Stimulated activated CD4-positive, alpha-beta T cell treated with anti-CD3 and anti-CD28 coated beads, Interleukin-4, amount 100 ng/mL, for 1 hour (primary cell): Measurements from ENCODE around the gene ZNF497.
"Not testable (repeated sequence)": the region's sequence is repeated elsewhere in the genome, so short reads cannot be mapped to it uniquely, and the experiment has no call there.

Experiments
- DNase-seq: peaks from one replicate; pipeline ENCODE4 v3.0.0-alpha.2; 2020

Gene ZNF497

GRCh38 chr19:58362272-58362994 lies at the start of gene ZNF497:
Gene ZNF497 (minus strand): TSS chr19:58362751. CDS start chr19:58357635, 5,116 bp downstream.
- DNase-seq, result peak; percentile 97

DNA sequence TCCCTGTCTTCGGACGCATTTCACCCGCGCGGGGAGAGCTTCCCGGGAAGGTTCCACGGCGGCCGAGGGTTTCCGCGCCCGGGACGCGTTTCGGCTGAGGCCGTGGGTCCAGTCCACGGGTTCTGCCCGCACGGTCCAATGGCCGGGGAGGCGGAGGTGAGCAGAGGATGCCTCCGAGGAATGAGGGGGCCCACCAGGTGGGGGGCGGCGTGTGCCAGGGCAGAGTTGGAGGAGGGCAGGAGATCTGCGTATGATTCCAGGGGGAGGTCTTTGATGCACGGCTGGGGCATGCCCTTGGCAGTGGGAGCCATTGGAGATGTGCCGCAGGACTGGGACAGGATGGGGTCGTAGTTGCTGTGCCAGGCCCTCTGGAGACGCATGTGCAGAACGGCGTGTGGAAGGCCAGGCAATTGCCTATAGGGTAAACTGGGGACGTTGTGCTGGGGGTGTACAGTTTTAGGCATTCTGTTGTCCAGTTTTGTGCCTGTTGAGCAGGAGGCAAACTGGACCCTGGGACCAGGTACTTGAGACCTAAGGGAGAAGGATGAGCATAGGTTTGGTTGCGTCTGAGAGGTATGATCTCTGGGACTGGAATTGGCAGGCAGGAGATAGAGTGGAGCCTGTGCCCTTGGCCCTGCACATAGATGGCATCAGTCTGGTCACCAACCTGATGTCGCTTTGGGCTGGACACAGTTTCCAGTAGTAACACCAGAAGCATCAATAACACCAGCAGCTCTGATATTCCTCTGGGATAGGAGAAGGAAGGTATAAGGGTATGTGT lies 46.6 kb upstream of the ZNF497 start:
- no peak for DNase-seq

DNA sequence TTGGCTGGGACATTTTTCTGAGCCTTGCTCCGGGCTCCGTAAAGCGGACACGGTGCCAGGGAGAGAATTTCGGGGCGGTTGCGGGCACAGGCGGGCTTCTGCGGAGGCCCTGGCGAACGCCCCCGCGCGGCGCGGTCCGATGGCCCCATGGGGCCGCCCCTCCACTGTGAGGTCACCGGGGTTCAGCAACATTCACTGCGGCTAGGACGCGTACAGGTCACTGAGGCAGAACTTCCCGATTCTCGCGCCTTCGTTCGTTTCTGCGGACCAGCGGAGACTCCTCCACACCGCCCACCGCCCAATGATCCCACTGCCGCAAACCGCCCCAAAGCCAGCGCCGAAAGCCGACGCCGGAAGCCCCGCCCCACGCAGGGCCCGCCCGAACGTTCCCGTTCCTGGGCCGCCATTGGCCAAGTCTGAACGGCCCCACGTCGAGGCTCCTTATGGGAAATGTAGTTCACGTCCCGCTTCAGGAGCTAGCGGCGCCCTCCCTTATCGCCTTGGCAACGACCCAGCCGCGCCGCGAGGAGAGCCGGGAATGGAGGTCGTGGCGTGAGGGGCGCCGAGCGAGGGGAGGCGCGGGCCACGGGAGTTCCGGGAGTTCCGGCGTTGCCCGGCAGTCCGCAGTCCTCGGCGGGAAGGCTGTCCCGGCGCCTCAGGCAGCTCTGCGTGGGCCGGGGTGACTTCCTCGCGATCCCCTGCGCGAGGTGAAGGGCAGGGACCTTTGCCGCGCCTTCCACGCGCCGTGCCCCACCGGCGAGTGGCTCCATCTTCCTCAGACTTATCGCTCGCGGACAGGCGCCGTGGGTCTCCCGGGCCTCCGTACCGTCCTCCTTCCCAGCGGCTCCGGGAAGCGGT lies 45.8 kb upstream of the ZNF497 start, which contains the start of gene ZNF584:
Gene ZNF584, plus strand, starts transcription at position 498 of the 858 bp plus-strand sequence. CDS start 499 bp downstream, outside the sequence.
- DNase-seq, result peak; percentile 94

- DNase-seq, result no peak
These were observed 45.2 kb upstream of the ZNF497 start for GRCh38 chr19:58407658-58408151.

DNA sequence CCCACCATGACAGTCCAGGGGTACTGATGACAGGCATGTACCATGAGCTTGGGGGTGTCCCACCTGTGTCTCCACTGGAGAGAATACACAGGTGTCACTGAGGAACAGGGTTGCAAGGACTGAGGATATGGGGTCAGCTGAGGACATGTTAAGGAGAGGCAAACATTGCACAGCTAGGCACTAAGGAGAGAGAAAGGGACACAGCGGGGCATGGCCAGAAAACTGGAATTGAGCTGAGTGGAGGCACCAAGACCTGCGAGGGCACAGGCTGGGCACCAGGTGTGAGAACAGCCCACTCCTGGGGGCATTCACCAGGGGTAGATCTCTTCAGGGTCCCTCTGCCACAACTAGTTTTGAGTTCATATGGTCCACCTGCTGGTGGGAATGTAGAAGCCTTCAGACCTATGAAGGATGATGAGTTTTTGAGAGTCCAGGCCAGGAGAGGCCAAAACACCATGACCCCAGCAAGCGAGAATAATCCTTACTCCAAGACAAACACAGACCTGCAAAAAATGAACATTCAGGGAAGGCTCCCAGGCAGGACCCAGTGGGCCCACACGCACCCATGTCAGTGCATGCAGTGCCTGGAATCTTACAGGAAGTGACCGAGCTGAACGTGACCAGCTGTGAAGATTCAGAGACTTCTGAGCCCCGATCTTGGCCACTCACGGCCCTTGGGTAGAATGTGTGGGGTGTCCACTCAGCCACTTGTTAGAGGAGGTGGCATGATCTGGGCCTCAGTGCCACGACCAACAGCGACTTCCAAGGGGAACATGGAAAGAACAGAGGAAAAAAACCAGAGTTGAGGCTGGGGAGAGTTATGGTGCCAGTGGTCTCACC lies 44.5 kb upstream of the ZNF497 start:
- DNase-seq, result no peak

GRCh38 chr19:58403920-58404478 lies 41.4 kb upstream of the ZNF497 start:
- not testable (repeated sequence) for DNase-seq

GRCh38 chr19:58401840-58402421 lies 39.4 kb upstream of the ZNF497 start:
- no peak for DNase-seq

DNA sequence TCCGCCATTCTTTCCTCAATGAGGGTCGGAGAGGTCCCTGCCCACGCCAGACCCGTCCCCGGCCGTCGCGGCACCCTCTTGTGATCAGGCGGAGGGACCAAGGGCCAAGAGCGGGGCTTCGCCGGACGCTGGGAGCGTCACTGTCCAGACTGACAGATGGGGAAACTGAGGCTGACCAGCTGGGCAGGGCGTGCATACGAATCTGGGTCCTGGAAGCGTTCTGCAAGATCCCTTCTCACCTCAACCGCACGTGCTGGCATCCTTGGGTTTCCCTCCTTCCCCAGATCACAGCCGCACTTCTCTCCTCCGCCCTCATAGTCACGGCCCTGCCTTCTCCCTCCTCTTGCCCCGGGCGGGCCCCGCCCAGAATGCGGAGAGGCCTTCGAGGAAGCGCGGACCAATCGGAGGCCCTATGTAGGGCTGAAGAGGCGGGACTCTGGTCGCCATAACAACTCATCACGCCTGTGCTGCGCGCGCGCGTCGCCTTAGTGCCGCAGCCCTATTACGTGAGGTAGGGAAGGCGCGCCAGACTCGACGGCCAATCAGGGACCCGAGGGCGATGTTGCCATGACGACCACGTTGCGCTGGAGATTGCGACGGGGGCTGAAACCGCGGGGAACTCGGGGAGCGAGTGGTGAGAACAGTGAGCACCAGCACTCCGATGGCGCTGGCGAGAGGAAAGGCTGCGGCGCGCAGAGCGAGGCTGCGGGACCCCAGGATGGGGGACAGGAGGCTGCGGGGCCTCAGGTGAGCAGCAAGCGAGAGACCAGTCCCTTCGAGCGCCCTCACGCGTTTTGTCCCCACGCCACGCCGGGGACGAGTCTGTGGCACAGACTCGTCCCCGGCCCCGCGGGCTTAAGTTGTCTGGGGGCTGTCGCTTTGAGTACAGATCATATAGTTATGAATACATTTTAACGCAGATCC lies 38.6 kb upstream of the ZNF497 start:
- DNase-seq, result peak; percentile 99

DNA sequence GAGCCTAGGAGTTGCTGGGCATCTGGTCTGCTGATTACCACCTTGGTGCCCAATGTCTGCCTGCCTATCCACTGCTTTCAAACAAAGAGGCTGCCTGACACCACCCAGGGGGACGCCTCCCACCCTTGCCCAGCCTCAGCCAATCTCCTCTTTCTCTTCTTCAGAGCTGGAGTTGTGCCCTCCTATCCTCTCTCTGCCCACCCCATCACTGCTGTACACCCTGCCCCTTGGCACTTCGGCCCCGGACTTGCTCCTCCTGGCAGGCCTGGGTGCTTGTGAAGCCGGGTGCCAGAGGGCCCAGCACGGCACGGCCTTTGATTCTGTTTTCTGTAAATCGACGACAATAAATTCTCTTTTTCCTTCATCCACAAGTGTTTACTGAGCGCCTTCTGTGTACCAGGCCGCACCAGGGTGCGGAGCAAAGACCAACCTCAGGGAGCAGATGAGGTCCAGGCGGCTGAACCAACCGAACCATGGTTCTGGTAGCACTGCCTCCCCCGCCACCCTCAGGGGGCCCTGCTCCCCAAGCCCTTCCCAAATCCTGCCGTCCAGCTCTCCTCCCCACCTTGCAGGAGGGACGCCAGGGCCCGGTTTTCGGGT lies 37.9 kb upstream of the ZNF497 start:
- no peak for DNase-seq

- DNase-seq, result no peak
These were observed 37.4 kb upstream of the ZNF497 start for GRCh38 chr19:58399903-58400302.

GRCh38 chr19:58398545-58398944 lies 36.0 kb upstream of the ZNF497 start:
- no peak for DNase-seq

DNA sequence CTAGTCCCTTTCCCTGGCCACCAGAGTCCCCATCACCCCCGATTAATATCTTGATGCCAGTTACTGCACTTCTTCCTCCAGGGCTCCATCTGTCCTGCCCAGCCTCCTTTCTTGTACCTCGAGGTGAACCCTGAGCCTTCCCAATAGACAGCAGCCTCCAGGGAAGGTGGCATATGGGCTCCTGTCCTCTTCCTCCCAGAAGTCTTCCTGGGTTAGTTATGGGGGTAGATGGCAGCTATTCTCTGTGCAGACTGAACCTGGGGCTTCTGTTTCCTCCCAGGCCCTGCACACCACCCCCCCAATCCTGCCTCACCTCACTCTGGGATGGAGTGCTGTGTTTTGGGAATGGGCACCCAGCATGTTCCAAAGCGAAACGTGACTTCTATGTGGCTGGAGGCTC lies 35.5 kb upstream of the ZNF497 start:
- DNase-seq, result no peak

- DNase-seq, result no peak
These were observed 35.0 kb upstream of the ZNF497 start for GRCh38 chr19:58397533-58398037.

DNA sequence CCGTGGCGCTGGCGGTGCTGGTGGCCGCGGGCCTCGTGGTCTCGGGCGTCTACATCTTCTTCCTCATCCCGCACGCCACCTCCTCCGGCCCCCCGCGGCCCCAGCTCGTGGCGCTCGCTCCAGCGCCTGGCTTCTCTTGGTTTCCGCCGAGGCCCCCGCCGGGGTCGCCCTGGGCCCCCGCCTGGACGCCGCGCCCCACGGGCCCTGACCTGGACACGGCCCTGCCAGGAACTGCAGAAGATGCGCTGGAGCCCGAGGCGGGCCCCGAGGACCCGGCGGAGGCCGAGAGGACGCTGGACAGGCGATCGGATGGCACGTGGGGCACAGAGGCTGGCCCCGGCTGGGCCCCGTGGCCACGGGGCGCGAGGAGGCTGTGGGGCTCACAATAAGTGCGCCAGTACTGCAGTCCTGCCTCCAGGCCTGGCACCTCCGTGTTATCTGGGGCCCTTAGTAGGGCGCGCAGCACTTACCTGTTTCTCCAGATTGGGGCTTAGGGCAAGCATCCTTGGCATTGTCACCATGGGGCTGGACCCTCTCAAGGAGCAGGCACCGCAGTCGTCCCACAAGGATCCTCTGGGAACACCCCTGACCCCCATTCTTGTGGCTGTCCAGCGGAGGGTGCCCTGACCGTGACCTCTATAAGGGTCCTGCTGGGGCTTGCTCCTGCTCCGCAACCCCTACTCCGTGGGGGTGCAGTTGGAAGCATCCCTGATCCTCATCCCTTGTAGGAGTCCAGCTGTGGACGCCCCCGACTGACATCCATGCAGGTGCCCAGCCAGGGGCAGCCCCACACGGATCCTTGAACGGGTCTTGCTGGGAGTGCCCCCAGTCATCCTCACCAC lies 34.4 kb upstream of the ZNF497 start:
- no peak for DNase-seq

DNA sequence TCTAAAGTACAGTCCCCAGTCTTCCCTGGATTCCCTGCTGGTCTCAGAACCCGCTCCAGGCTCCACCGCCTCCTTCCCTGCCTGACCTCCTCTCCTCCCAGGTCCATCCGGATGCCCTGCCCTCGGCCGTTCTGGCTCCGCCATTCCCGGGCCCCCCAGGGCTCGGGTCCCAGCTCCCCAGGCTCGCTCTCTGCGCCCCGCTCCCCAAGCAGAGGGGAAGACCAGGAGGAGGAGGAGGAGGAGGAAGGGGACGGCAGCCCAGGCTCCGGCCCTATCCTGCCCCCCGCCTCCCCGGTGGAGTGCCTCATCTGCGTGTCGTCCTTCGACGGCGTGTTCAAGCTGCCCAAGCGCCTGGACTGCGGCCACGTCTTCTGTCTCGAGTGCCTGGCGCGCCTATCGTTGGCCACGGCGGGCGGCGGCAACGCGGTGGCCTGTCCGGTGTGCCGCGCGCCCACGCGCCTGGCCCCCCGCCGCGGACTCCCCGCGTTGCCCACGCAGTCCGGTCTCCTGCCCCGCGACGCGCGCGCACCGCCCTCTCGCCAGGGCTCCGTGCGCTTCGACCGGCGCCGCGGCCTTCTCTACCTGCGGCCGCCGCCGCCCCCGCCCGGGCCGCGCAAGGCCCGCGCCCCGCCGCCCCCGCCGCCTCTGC lies 33.6 kb upstream of the ZNF497 start:
- DNase-seq, result peak; percentile 40

- peak; percentile 49 for DNase-seq
These were observed 32.8 kb upstream of the ZNF497 start, which contains the start of gene RNF225 for GRCh38 chr19:58395220-58395978. Gene RNF225 (plus strand): TSS chr19:58395656. CDS start chr19:58396090, 434 bp downstream.

- no peak for DNase-seq
These were observed 32.3 kb upstream of the ZNF497 start for GRCh38 chr19:58394821-58395219.
